GM12878 (cell line): Measurements from ENCODE around the gene ARMC6. TPM values are rescaled to one million over a fixed set of nuclear protein-coding genes. Genes with fewer than 3 reads are reported as not detected.

ENCODE experiments used
- BRCA1 ChIP-seq: IDR thresholded peaks from 2 replicates; pipeline ENCODE4 v1.6.1; 2011; ENCODE audit warnings: low read depth, low read length, improper control_type of control experiment
- KAT2A ChIP-seq: conservative IDR thresholded peaks from 2 replicates; pipeline ENCODE4 v1.6.1; 2011; ENCODE audit warnings: low read depth, low read length; ENCODE audit not compliant: control insufficient read depth
- MTA2 ChIP-seq: fragments of 450-650 bp; IDR thresholded peaks from 2 replicates; pipeline ENCODE4 v1.6.1; 2016; ENCODE audit warnings: low read depth, mild to moderate bottlenecking, moderate library complexity
- NR2C2 ChIP-seq: IDR thresholded peaks from 2 replicates; pipeline ENCODE4 v1.6.1; 2011; ENCODE audit warnings: borderline replicate concordance, low read depth; ENCODE audit not compliant: control insufficient read depth, insufficient read length
- STAT1 ChIP-seq: fragments of 450-650 bp; conservative IDR thresholded peaks from 2 replicates; pipeline ENCODE4 v1.6.1; 2014; ENCODE audit warnings: antibody characterized with exemption, mild to moderate bottlenecking
- TCF7 ChIP-seq: IDR thresholded peaks from 2 replicates; pipeline ENCODE4 v1.6.1; 2014; ENCODE audit warnings: antibody characterized with exemption, borderline replicate concordance
- ZSCAN29 ChIP-seq: fragments of 450-650 bp; IDR thresholded peaks from 2 replicates; pipeline ENCODE4 v1.6.1; 2017; ENCODE audit warnings: mild to moderate bottlenecking, moderate library complexity
- polyA plus RNA-seq, 11 experiments: library from polyadenylated mRNA; depleted of rRNA in 4 of 11; unstranded in 6 of 11; stranded (reverse) in 5 of 11; fragments of >200 nt; fragmentation: Nextera tagmentation in 4 of 11; fragmentation: Illumina TruSeq in 1 of 11; extraction: Ambion mirVana in 4 of 11; extraction: Trizol in 1 of 11; gene quantifications; 1 replicate in 1 of 11; 2 replicates in 10 of 11; pipeline versions ENCODE4 v1.2.1 to v1.2.3, GENCODE V29; 2011 to 2016; ENCODE audit warnings: inconsistent platforms in 2 of 11, missing spikeins in 2 of 11, low read depth in 1 of 11
- total RNA-seq, 4 experiments: library from RNA; depleted of rRNA in 3 of 4; stranded (reverse); fragments of >200 nt in 3 of 4; fragmentation: Illumina TruSeq in 1 of 4; extraction: Trizol in 1 of 4; gene quantifications; 2 replicates each; pipeline versions ENCODE4 v1.2.1 to v1.2.3, GENCODE V29; 2013 to 2021
- TF ChIP-seq, protein P1 (sequence below): IDR thresholded peaks from 2 replicates; pipeline ENCODE4 v1.6.1; 2012; ENCODE audit warnings: improper control_type of control experiment, low read depth, low read length; ENCODE audit not compliant: insufficient replicate concordance
- TF ChIP-seq, protein P2 (sequence below): IDR thresholded peaks from 2 replicates; pipeline ENCODE4 v1.6.1; 2011; ENCODE audit warnings: borderline replicate concordance, low read depth, mild to moderate bottlenecking, moderate library complexity, mixed read lengths, low read length; ENCODE audit not compliant: insufficient read depth; ENCODE audit errors: extremely low read length
- TF ChIP-seq, protein P3 (sequence below): IDR thresholded peaks from 2 replicates; pipeline ENCODE4 v1.6.1; 2011; ENCODE audit warnings: low read depth, mild to moderate bottlenecking, low read length, moderate library complexity, borderline replicate concordance; ENCODE audit errors: extremely low read depth

The ARMC6 gene
- total and polyA plus RNA-seq, 10 of the 15 experiments (the other 5 are each of a cell fraction or from before 2014, with no cell fraction given), result 1.1 to 64.4 (median 41.6) TPM

DNA sequence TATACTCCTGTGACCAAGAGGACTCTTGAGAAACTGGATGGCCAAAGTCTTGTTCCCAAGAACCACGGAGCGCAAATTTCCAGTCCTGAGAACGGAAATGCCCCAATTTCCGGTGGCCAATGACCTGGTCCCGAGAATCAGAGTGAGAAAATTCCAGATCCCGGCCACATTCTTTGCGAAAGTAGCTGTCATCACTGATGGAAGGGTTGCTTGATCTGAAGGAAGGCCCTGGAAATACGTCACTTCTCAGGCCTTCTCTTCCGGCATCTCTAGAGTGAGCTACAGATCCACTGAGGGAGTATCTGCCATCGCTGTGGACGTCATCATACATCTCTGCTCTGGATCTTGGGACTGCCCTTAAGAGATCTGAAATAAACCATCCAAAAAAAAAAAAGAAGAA lies 7.5 kb upstream of the ARMC6 start (continued):
- TF ChIP-seq, protein P1, sequence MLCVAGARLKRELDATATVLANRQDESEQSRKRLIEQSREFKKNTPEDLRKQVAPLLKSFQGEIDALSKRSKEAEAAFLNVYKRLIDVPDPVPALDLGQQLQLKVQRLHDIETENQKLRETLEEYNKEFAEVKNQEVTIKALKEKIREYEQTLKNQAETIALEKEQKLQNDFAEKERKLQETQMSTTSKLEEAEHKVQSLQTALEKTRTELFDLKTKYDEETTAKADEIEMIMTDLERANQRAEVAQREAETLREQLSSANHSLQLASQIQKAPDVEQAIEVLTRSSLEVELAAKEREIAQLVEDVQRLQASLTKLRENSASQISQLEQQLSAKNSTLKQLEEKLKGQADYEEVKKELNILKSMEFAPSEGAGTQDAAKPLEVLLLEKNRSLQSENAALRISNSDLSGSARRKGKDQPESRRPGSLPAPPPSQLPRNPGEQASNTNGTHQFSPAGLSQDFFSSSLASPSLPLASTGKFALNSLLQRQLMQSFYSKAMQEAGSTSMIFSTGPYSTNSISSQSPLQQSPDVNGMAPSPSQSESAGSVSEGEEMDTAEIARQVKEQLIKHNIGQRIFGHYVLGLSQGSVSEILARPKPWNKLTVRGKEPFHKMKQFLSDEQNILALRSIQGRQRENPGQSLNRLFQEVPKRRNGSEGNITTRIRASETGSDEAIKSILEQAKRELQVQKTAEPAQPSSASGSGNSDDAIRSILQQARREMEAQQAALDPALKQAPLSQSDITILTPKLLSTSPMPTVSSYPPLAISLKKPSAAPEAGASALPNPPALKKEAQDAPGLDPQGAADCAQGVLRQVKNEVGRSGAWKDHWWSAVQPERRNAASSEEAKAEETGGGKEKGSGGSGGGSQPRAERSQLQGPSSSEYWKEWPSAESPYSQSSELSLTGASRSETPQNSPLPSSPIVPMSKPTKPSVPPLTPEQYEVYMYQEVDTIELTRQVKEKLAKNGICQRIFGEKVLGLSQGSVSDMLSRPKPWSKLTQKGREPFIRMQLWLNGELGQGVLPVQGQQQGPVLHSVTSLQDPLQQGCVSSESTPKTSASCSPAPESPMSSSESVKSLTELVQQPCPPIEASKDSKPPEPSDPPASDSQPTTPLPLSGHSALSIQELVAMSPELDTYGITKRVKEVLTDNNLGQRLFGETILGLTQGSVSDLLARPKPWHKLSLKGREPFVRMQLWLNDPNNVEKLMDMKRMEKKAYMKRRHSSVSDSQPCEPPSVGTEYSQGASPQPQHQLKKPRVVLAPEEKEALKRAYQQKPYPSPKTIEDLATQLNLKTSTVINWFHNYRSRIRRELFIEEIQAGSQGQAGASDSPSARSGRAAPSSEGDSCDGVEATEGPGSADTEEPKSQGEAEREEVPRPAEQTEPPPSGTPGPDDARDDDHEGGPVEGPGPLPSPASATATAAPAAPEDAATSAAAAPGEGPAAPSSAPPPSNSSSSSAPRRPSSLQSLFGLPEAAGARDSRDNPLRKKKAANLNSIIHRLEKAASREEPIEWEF, result no peak
- TF ChIP-seq, protein P2, sequence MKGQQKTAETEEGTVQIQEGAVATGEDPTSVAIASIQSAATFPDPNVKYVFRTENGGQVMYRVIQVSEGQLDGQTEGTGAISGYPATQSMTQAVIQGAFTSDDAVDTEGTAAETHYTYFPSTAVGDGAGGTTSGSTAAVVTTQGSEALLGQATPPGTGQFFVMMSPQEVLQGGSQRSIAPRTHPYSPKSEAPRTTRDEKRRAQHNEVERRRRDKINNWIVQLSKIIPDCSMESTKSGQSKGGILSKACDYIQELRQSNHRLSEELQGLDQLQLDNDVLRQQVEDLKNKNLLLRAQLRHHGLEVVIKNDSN, result no peak
- TF ChIP-seq MTA2 (no peak), KAT2A (no peak), BRCA1 (no peak), ZSCAN29 (no peak), TCF7 (no peak), NR2C2 (no peak), STAT1 (no peak)
- TF ChIP-seq, protein P3, sequence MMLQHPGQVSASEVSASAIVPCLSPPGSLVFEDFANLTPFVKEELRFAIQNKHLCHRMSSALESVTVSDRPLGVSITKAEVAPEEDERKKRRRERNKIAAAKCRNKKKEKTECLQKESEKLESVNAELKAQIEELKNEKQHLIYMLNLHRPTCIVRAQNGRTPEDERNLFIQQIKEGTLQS, result no peak
